MM.1S (cell line): ENCODE data around the gene GAPDH.

Source experiments
- EZH2 ChIP-seq: fragments of 300-600 bp; sonication (generic); optimal IDR thresholded peaks from 2 replicates; pipeline ENCODE3; 2017; ENCODE audit warnings: low read depth, mild to moderate bottlenecking, antibody characterized with exemption, low read length, mixed read lengths
- EZH2phosphoT487 ChIP-seq: fragments of 300-600 bp; sonication (generic); IDR thresholded peaks from 2 replicates; pipeline ENCODE4 v1.6.1; 2018; ENCODE audit warnings: antibody characterized with exemption, low read length
- TF ChIP-seq, protein P1 (sequence below): fragments of 300-600 bp; sonication (generic); IDR thresholded peaks from 2 replicates; pipeline ENCODE4 v1.5.1; 2016; ENCODE audit warnings: antibody characterized with exemption, low read length, mixed read lengths

DNA sequence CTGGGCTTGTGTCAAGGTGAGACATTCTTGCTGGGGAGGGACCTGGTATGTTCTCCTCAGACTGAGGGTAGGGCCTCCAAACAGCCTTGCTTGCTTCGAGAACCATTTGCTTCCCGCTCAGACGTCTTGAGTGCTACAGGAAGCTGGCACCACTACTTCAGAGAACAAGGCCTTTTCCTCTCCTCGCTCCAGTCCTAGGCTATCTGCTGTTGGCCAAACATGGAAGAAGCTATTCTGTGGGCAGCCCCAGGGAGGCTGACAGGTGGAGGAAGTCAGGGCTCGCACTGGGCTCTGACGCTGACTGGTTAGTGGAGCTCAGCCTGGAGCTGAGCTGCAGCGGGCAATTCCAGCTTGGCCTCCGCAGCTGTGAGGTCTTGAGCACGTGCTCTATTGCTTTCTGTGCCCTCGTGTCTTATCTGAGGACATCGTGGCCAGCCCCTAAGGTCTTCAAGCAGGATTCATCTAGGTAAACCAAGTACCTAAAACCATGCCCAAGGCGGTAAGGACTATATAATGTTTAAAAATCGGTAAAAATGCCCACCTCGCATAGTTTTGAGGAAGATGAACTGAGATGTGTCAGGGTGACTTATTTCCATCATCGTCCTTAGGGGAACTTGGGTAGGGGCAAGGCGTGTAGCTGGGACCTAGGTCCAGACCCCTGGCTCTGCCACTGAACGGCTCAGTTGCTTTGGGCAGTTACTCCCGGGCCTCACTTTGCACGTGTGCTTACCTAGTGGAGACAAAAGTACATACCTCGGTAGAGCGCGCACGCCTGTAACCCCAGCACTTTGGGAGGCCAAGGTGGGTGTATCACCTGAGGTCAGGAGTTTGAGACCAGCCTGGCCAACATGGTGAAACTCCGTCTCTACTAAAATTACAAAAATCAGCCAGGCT lies 4.3 kb downstream of the GAPDH start:
- TF ChIP-seq, protein P1, sequence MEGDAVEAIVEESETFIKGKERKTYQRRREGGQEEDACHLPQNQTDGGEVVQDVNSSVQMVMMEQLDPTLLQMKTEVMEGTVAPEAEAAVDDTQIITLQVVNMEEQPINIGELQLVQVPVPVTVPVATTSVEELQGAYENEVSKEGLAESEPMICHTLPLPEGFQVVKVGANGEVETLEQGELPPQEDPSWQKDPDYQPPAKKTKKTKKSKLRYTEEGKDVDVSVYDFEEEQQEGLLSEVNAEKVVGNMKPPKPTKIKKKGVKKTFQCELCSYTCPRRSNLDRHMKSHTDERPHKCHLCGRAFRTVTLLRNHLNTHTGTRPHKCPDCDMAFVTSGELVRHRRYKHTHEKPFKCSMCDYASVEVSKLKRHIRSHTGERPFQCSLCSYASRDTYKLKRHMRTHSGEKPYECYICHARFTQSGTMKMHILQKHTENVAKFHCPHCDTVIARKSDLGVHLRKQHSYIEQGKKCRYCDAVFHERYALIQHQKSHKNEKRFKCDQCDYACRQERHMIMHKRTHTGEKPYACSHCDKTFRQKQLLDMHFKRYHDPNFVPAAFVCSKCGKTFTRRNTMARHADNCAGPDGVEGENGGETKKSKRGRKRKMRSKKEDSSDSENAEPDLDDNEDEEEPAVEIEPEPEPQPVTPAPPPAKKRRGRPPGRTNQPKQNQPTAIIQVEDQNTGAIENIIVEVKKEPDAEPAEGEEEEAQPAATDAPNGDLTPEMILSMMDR: no peak
- TF ChIP-seq EZH2phosphoT487 (no peak), EZH2 (no peak)
